Bone marrow (tissue), 2 donors: Measurements from ENCODE around the gene GLI1.
"Not testable (repeated sequence)": the region's sequence is repeated elsewhere in the genome, so short reads cannot be mapped to it uniquely, and the experiment has no call there.

Experiments used
- DNase-seq, 2 donors: peaks; one replicate each; lab custom pipeline; 2025; lab: John Stamatoyannopoulos, UW

GLI1 gene

GRCh38 chr12:57476162-57476992 lies 16.8 kb downstream of the GLI1 start:
- DNase-seq, result peak in 1 of 2 donors; percentile 42

- DNase-seq, result no peak
Measured at GRCh38 chr12:57476993-57477709, 17.6 kb downstream of the GLI1 start.

- DNase-seq, result peak in 1 of 2 donors; percentile 15
Measured at GRCh38 chr12:57477710-57478681, 18.4 kb downstream of the GLI1 start.

DNA sequence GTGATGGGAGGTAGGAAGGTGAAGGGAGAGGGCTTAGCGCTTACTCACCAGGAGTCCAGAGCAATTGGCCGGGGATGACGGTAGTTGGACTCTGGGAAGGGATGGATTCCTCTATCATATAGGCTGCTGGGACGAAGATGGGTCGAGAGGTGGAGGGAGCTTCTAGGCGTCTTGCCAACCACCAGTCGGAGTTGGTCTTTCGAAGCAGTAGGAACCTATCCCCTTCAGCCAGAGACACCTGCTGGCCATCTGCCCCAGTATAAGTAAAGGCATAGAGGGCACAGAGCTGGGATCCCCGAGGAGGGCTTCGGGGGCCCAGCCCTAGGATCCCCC lies 19.4 kb downstream of the GLI1 start:
- no peak for DNase-seq

- DNase-seq, result peak in 1 of 2 donors; percentile 61
Measured at GRCh38 chr12:57479376-57480115, 20.0 kb downstream of the GLI1 start, which contains the start of gene ARHGAP9. Gene ARHGAP9, minus strand, starts transcription at chr12:57479866. Its CDS starts 460 bp downstream, at chr12:57479406.

GRCh38 chr12:57481671-57482070 lies 22.1 kb downstream of the GLI1 start:
- no peak for DNase-seq

- no peak for DNase-seq
Measured at GRCh38 chr12:57483466-57483865, 23.9 kb downstream of the GLI1 start.

DNA sequence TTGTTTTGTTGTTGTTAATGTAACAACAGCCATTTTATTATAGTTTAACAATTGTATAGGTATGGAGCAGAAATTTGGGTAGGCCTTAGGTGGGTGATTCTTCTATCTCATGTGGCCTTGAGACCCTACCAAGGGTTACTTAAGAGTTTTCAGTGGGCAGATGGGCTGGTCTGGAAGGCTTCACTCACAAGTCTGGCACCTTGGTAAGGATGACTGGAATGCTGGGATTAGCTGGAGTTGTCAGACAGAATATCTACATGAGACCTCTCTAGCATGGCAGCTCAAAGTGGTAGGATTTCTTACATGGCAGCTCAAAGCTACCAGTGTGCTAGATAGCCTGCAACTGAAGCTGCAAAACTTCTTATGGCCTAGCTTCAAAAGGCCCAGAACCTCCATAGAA lies 26.1 kb downstream of the GLI1 start:
- no peak for DNase-seq

GRCh38 chr12:57487055-57487596 lies 27.5 kb downstream of the GLI1 start:
- no peak for DNase-seq

DNA sequence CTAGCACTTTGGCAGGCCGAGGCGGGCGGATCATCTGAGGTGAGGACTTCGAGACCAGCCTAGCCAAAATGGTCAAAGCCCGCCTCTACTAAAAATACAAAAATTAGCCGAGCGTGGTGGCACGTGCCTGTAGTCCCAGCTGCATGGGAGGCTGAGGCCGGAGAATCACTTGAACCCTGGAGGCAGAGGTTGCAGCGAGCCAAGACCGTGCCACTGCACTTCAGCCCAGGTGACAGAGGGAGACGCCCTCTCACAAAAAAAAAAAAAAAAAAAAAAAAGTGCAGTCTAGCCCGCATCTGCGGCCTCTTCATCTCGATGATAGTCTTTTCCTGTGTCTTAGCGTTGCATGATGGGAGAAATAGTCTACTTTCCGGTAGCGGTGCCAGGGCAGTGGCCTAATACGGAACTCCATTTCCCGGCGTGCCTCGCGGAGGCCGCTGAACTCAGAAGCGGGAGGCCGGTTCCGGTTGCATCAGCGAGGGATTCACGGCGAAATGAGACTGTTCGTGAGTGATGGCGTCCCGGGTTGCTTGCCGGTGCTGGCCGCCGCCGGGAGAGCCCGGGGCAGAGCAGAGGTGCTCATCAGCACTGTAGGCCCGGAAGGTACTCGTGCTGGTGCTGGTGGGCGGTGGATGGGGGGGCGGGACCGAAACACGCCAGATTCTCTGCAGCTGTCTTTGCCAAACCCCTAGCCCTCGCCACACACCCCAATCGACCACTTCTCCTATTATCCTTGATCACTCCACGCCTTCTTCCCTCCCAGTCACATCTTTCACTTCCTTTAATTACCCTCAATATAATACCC lies 28.2 kb downstream of the GLI1 start, which contains the start of gene MARS1:
Gene MARS1, plus strand, starts transcription at position 472 of the 805 bp plus-strand sequence. Its CDS starts 23 bp downstream, at position 495.
- peak; percentile 63 to 89 for DNase-seq

GRCh38 chr12:57488402-57489156 lies 29.0 kb downstream of the GLI1 start:
- no peak for DNase-seq

DNA sequence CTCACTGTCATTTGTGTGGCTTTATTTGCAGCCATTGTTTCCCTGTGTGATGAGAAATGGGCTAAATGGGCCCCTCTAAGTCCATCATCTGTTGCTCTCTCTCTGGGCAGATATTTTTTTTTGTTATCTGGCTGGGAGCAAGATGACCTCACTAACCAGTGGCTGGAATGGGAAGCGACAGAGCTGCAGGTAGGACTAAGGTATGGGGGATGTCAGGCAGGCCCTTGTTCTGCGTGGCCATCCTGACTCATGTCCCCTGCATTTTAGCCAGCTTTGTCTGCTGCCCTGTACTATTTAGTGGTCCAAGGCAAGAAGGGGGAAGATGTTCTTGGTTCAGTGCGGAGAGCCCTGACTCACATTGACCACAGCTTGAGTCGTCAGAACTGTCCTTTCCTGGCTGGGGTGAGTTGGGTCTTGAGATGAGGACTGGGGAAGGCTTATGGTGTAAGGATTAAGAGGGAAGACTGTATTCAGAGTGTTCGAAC lies 29.6 kb downstream of the GLI1 start:
- DNase-seq, result no peak

DNA sequence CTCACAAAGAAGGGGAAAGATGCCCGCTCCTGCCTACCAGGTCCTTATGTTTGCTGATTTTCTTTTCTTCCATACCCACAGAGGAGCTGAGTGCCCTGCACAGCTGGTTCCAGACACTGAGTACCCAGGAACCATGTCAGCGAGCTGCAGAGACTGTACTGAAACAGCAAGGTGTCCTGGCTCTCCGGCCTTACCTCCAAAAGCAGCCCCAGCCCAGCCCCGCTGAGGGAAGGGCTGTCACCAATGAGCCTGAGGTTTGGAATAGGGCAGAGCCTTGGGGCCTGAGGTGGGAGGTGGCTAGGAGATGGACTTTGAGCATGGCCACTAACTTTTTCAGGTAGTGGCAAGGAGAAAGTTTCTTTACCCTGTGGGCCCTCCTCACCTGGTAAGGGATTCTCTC lies 30.5 kb downstream of the GLI1 start:
- no peak for DNase-seq

GRCh38 chr12:57491393-57492280 lies 32.1 kb downstream of the GLI1 start:
- no peak for DNase-seq

DNA sequence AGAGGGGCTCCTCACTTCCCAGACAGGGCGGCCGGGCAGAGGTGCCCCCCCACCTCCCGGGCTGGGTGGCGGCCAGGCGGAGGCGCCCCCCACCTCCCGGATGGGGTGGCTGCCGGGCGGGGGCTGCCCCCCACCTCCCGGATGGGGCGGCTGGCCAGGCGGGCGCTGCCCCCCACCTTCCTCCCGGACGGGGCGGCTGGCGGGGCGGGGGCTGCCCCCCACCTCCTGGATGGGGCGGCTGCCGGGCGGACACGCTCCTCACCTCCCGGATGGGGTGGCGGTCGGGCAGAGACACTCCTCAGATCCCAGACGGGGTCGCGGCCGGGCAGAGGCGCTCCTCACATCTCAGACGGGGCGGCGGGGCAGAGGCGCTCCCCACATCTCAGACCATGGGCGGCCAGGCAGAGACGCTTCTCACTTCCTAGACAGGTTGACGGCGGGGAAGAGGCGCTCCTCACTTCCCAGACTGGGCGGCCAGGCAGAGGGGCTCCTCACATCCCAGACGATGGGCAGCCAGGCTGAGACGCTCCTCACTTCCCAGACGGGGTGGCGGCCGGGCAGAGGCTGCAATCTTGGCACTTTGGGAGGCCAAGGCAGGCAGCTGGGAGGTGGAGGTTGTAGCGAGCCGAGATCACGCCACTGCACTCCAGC lies 35.6 kb downstream of the GLI1 start:
- DNase-seq, result not testable (repeated sequence)

- DNase-seq, result no peak
Measured at GRCh38 chr12:57496822-57497221, 37.2 kb downstream of the GLI1 start.
